Measurements from ENCODE around the gene AFG1L. TPM values are rescaled to one million over a fixed set of nuclear protein-coding genes. Genes with fewer than 3 reads are reported as not detected.

Gene AFG1L
- total and polyA plus RNA-seq, 2 experiments from 2014 or later, result 4.1 to 8.7 TPM

- H3K4me2 ChIP-seq, result no peak overlapping the region
- no peak for DNase-seq (ENCODE audit: low spot score)
- no peak overlapping the region for H3K27ac ChIP-seq (ENCODE audit: low read depth)
- 0 out of 2 replicates have a peak, but pooled peaks cover 7% of the 10 kb centered on the region for H4K20me1 ChIP-seq (replicated peaks; ENCODE audit: insufficient read depth)
- no peaks in the 10 kb centered on the region for H3K9me3 Mint-ChIP-seq
- no peaks in the 10 kb centered on the region for H3K27me3 ChIP-seq (ENCODE audit: insufficient read depth)
- H3K4me3 ChIP-seq, result no peak overlapping the region
- no peaks in the 10 kb centered on the region for H3K27me3 Mint-ChIP-seq (ENCODE audit: insufficient read depth, low read depth, poor library complexity)
- no peak overlapping the region for H3K27ac Mint-ChIP-seq
- no peak for ATAC-seq
- no peaks in the 10 kb centered on the region for H3K36me3 Mint-ChIP-seq (ENCODE audit: low read depth)
- TF ChIP-seq, protein P1, sequence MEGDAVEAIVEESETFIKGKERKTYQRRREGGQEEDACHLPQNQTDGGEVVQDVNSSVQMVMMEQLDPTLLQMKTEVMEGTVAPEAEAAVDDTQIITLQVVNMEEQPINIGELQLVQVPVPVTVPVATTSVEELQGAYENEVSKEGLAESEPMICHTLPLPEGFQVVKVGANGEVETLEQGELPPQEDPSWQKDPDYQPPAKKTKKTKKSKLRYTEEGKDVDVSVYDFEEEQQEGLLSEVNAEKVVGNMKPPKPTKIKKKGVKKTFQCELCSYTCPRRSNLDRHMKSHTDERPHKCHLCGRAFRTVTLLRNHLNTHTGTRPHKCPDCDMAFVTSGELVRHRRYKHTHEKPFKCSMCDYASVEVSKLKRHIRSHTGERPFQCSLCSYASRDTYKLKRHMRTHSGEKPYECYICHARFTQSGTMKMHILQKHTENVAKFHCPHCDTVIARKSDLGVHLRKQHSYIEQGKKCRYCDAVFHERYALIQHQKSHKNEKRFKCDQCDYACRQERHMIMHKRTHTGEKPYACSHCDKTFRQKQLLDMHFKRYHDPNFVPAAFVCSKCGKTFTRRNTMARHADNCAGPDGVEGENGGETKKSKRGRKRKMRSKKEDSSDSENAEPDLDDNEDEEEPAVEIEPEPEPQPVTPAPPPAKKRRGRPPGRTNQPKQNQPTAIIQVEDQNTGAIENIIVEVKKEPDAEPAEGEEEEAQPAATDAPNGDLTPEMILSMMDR (conservative IDR thresholded peaks at IDR 0.05; ENCODE audit: low read depth in 2 of 2), result no peak
- TF ChIP-seq EZH2 (IDR thresholded peaks at IDR 0.05; ENCODE audit: low read depth, unreplicated experiment) (no peak), STAT1 (IDR thresholded peaks at IDR 0.05; ENCODE audit: unreplicated experiment) (no peak), EZH2phosphoT487 (IDR thresholded peaks at IDR 0.05; ENCODE audit: unreplicated experiment) (no peak), JUNB (IDR thresholded peaks at IDR 0.05; ENCODE audit: unreplicated experiment) (no peak), POLR2AphosphoS5 (IDR thresholded peaks at IDR 0.05; ENCODE audit: low read depth) (no peak), ZNF331 (CRISPR knock-in tag; IDR thresholded peaks at IDR 0.05; ENCODE audit: low read depth) (no peak)
- H3K4me3 Mint-ChIP-seq, result no peak overlapping the region
- H3K4me1 ChIP-seq (ENCODE audit: insufficient read depth), result peaks cover 10% of the 10 kb centered on the region
- peaks cover 17% of the 10 kb centered on the region for H3K79me2 ChIP-seq (replicated peaks; ENCODE audit: insufficient read depth)
- H3F3A ChIP-seq (replicated peaks; ENCODE audit: low read depth), result peaks cover 2% of the 10 kb centered on the region; the same call in 1 of the 2 replicates
- H3K9me2 ChIP-seq (ENCODE audit: insufficient read depth), result no peaks in the 10 kb centered on the region
- no peak overlapping the region for H2AFZ ChIP-seq
- H3K36me3 ChIP-seq (ENCODE audit: insufficient read depth), result no peaks in the 10 kb centered on the region
- H3K4me1 Mint-ChIP-seq, result no peaks in the 10 kb centered on the region; the same call in 2 of the 3 replicates
Measured at GRCh38 chr6:108263371-108263770, 31.5 kb upstream of the AFG1L start.

- H3K27ac ChIP-seq (ENCODE audit: low read depth), result no peak overlapping the region
- H3K79me2 ChIP-seq (replicated peaks; ENCODE audit: insufficient read depth), result no peaks in the 10 kb centered on the region
- no peak overlapping the region for H3K4me2 ChIP-seq
- H3K4me3 Mint-ChIP-seq, result no peak overlapping the region
- H3K27ac Mint-ChIP-seq, result no peak overlapping the region
- no peak overlapping the region for H2AFZ ChIP-seq
- peaks cover 4% of the 10 kb centered on the region; the same call in 2 of the 3 replicates for H3K36me3 Mint-ChIP-seq (ENCODE audit: low read depth)
- peaks cover 9% of the 10 kb centered on the region for H3K9me3 Mint-ChIP-seq
- no peaks in the 10 kb centered on the region; the same call in 1 of the 2 replicates for H3F3A ChIP-seq (replicated peaks; ENCODE audit: low read depth)
- ATAC-seq, result no peak
- no peaks in the 10 kb centered on the region for H3K4me1 Mint-ChIP-seq
- H3K4me1 ChIP-seq (ENCODE audit: insufficient read depth), result no peaks in the 10 kb centered on the region; the same call in 1 of the 2 replicates
- no peak for DNase-seq (ENCODE audit: low spot score)
- no peaks in the 10 kb centered on the region for H3K36me3 ChIP-seq (ENCODE audit: insufficient read depth)
- H3K27me3 ChIP-seq (ENCODE audit: insufficient read depth), result no peaks in the 10 kb centered on the region
- H4K20me1 ChIP-seq (replicated peaks; ENCODE audit: insufficient read depth), result no peaks in the 10 kb centered on the region
- no peaks in the 10 kb centered on the region for H3K9me2 ChIP-seq (ENCODE audit: insufficient read depth)
- H3K4me3 ChIP-seq, result no peak overlapping the region
- no peaks in the 10 kb centered on the region for H3K27me3 Mint-ChIP-seq (ENCODE audit: insufficient read depth, low read depth, poor library complexity)
- TF ChIP-seq ZNF114 (CRISPR knock-in tag; IDR thresholded peaks at IDR 0.05) (no peak), STAT1 (IDR thresholded peaks at IDR 0.05; ENCODE audit: unreplicated experiment) (no peak), REST (IDR thresholded peaks at IDR 0.05; ENCODE audit: unreplicated experiment) (no peak), ZNF462 (CRISPR knock-in tag; IDR thresholded peaks at IDR 0.05) (no peak), NANOG (IDR thresholded peaks at IDR 0.05; ENCODE audit: borderline replicate concordance) (no peak), CREB1 (CRISPR knock-in tag; IDR thresholded peaks at IDR 0.05; ENCODE audit: low read depth) (no peak)
Measured at GRCh38 chr6:108268845-108269244, 26.0 kb upstream of the AFG1L start.

All from GM23338 (cell line).